ENCODE measurements around the gene DLG5. TPM values are rescaled to one million over a fixed set of nuclear protein-coding genes. Genes with fewer than 3 reads are reported as not detected.

The DLG5 gene
- total and polyA plus RNA-seq, 8 donors = 11.3 to 19.4 (median 13.5) TPM

GRCh38 chr10:77787440-77787839, 139.1 kb downstream of the DLG5 start:
- no peak overlapping the region for H3K4me3 ChIP-seq
- intact Hi-C loops (cut with DNase I) = no loop called here
- no peaks in the 10 kb centered on the region for H3K27me3 ChIP-seq
- H3K4me1 ChIP-seq = no peaks in the 10 kb centered on the region
- 91 to 94% methylated on average over 12 of the region's 12 CpGs for WGBS, 2 donors
- no peak overlapping the region for H3K27ac ChIP-seq
- TF ChIP-seq CTCF (IDR thresholded peaks at IDR 0.05) = no peak
- DNase-seq (no peak), ATAC-seq (no peak), FAIRE-seq (no peak)
- H3K36me3 ChIP-seq = no peaks in the 10 kb centered on the region
- no peaks in the 10 kb centered on the region for H3K9me3 ChIP-seq

GRCh38 chr10:77784856-77785255, 141.7 kb downstream of the DLG5 start:
- Histone ChIP-seq H3K27me3 (no peaks in the 10 kb centered on the region), H3K27ac (no peak overlapping the region), H3K36me3 (no peaks in the 10 kb centered on the region), H3K4me3 (no peak overlapping the region), H3K4me1 (no peaks in the 10 kb centered on the region), H3K9me3 (no peaks in the 10 kb centered on the region)
- no peak for TF ChIP-seq CTCF (IDR thresholded peaks at IDR 0.05)
- FAIRE-seq = no peak
- no peak for DNase-seq
- ATAC-seq = no peak
- WGBS, 2 donors = 95% methylated on average over 4 of the region's 4 CpGs
- intact Hi-C loops (cut with DNase I) = no loop called here

GRCh38 chr10:77782328-77783061, 144.1 kb downstream of the DLG5 start:
- FAIRE-seq = no peak

GRCh38 chr10:77781451-77782327, 144.9 kb downstream of the DLG5 start:
- no peak for FAIRE-seq
- no peak for DNase-seq
- intact Hi-C loops (cut with DNase I) = no loop called here
- 94 to 96% methylated on average over 27 of the region's 27 CpGs for WGBS, 2 donors
- H3K27me3 ChIP-seq = no peaks in the 10 kb centered on the region
- no peaks in the 10 kb centered on the region for H3K4me1 ChIP-seq
- no peak for TF ChIP-seq CTCF (IDR thresholded peaks at IDR 0.05)
- H3K27ac ChIP-seq = no peak overlapping the region
- no peaks in the 10 kb centered on the region for H3K36me3 ChIP-seq
- no peak for ATAC-seq
- no peaks in the 10 kb centered on the region for H3K9me3 ChIP-seq
- no peak overlapping the region for H3K4me3 ChIP-seq

More at GRCh38 chr10:77782328-77783061, 144.1 kb downstream of the DLG5 start:
- Histone ChIP-seq H3K4me1 (no peaks in the 10 kb centered on the region), H3K36me3 (no peaks in the 10 kb centered on the region), H3K4me3 (no peak overlapping the region), H3K9me3 (no peaks in the 10 kb centered on the region), H3K27me3 (no peaks in the 10 kb centered on the region), H3K27ac (no peak overlapping the region)
- no peak for TF ChIP-seq CTCF (IDR thresholded peaks at IDR 0.05)
- 92 to 94% methylated on average over 8 of the region's 8 CpGs for WGBS, 2 donors
- ATAC-seq = no peak
- DNase-seq = no peak
- intact Hi-C loops (cut with DNase I) = no loop called here

Measured in pancreas (tissue), 10 donors.